Tibial nerve (tissue), 3 donors: ENCODE measurements around the gene PEA15.

Source experiments
- CTCF ChIP-seq, 5 experiments: fragments of 200-600 bp in 3 of 5; fragments of 450-650 bp in 2 of 5; sonication (generic) in 3 of 5; IDR thresholded peaks; one replicate each; pipeline ENCODE4 v1.5.1; 2016 to 2019; ENCODE audit warnings: antibody characterized with exemption in 5 of 5, mild to moderate bottlenecking in 3 of 5, moderate library complexity in 2 of 5
- POLR2A ChIP-seq, 2 donors: fragments of 450-650 bp; IDR thresholded peaks; one replicate each; pipeline ENCODE4 v1.6.1; 2017; ENCODE audit warnings: antibody characterized with exemption in 2 of 2, mild to moderate bottlenecking in 2 of 2, moderate library complexity in 2 of 2

- TF ChIP-seq POLR2A (IDR thresholded peaks at IDR 0.05) (no peak), CTCF (IDR thresholded peaks at IDR 0.05) (no peak)
These were observed 26.5 kb upstream of the PEA15 start for GRCh38 chr1:160178731-160179130.
